Mononuclear cell (primary cell): ENCODE data around the gene MAPK1. TPM values are rescaled to one million over a fixed set of nuclear protein-coding genes. Genes with fewer than 3 reads are reported as not detected.
"Not testable (repeated sequence)": the region's sequence is repeated elsewhere in the genome, so short reads cannot be mapped to it uniquely, and the experiment has no call there.

Experiments used
- H3K27me3 ChIP-seq: 2 replicates; pipeline ENCODE4 v1.6.0; 2011; ENCODE audit warnings: low read length, control low read depth; ENCODE audit not compliant: insufficient read depth
- H3K4me1 ChIP-seq: 2 replicates; pipeline ENCODE4 v1.5.1; 2011; ENCODE audit warnings: mild to moderate bottlenecking, low read length, control low read depth; ENCODE audit not compliant: insufficient read depth
- H3K4me3 ChIP-seq: 2 replicates; pipeline ENCODE4 v1.5.1; 2011; ENCODE audit warnings: mild to moderate bottlenecking, low read length, moderate library complexity
- H3K9me3 ChIP-seq: 2 replicates; pipeline ENCODE4 v1.5.1; 2011; ENCODE audit warnings: low read depth, mild to moderate bottlenecking, control low read depth, low read length
- total RNA-seq: library from RNA; depleted of rRNA; stranded (reverse); fragments of >200 nt; gene quantifications from one replicate; pipeline ENCODE4 v1.2.3, GENCODE V29; 2012

Gene MAPK1
- total RNA-seq, 1 donor = 30.0 TPM

DNA sequence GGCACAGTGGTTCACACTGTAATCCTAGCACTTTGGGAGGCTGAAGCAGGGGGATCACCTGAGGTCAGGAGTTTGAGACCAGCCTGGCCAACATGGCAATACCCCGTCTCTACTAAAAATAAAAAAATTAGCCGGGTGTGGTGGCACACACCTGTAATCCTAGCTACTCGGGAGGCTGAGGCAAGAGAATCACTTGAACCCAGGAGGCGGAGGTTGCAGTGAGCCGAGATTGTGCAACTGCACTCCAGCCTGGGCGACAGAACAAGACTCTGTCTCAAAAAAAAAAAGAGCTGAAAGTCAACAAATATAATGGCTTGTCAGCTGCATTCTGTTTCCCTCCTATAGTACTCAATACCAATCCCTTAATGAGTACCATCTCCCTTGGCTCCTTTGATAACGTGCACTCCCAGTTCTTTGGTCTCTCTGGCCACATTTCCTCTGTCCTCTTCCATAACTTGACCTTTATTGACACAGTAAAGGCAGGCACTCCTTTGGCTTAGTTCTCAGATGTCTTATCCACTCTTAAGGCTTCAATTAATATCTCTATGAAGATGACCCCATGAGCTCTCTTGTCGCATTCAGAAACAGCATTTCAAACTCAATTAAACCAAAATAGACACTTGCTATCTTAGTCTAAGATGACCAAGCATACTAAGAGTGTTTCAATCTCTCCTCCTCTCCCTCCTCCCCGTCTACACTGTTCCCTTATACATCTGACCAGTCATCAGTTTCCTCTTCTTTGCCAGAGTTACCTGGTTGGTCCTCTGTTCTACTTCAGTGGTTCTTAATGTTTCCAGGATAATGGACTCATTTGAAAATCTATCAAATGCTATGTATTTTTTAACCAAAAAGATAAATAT, 4.8 kb downstream of the MAPK1 start:
- Histone ChIP-seq H3K9me3 (no peaks in the 10 kb centered on the region), H3K4me1 (peaks cover 86% of the 10 kb centered on the region), H3K4me3 (no peak overlapping the region)

DNA sequence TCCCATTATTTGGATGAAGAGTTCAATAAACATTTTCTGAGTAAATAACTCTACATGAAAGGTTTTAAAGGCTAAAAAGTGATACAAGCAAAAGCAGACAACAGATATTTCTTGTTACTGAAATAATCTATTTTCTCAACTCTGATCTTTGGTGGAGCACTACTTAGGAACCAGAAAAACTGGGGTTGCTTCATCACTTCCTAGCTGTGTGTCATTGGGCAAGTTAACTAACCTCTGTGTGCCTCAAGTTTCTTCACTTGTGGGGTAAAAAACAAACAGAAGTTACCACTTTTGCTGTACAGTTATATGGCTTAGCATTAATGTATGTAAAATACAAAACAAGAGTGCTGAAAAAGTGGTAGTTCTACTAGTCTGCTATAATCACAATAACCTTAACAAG, 5.6 kb downstream of the MAPK1 start:
- H3K4me3 ChIP-seq = no peak overlapping the region
- no peaks in the 10 kb centered on the region for H3K9me3 ChIP-seq
- no peaks in the 10 kb centered on the region for H3K27me3 ChIP-seq
- peaks cover 94% of the 10 kb centered on the region for H3K4me1 ChIP-seq

More for the DNA sequence above, 4.8 kb downstream of the MAPK1 start:
- no peaks in the 10 kb centered on the region for H3K27me3 ChIP-seq

DNA sequence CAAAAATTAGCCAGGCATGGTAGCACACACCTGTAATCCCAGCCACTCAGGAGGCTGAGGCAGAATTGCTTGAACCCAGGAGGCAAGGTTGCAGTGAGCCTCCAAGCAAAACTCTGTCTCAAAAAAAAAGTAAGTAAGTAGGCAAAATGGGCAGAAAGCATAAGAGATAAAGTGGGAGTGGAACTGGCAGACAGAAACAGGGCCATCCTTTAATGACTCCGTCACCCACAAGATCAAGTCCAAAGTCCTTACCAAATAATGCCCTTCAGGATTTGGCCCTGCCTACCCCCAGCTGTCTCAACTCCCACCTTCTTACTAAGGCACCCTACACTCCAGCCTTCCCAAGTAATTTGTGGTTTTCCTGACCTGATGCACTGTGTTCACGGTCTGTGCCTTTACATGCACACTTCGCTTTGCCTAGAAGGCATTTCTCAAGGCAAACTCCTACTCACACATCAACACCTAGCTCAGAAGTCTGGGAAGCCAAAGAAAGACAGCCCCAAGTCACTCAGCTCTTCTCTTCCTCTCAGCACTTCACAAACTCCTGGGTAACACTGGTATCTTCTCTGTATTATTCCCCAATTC, 6.1 kb downstream of the MAPK1 start:
- Histone ChIP-seq H3K4me1 (peaks cover 98% of the 10 kb centered on the region), H3K9me3 (no peaks in the 10 kb centered on the region), H3K4me3 (no peak overlapping the region), H3K27me3 (no peaks in the 10 kb centered on the region)

DNA sequence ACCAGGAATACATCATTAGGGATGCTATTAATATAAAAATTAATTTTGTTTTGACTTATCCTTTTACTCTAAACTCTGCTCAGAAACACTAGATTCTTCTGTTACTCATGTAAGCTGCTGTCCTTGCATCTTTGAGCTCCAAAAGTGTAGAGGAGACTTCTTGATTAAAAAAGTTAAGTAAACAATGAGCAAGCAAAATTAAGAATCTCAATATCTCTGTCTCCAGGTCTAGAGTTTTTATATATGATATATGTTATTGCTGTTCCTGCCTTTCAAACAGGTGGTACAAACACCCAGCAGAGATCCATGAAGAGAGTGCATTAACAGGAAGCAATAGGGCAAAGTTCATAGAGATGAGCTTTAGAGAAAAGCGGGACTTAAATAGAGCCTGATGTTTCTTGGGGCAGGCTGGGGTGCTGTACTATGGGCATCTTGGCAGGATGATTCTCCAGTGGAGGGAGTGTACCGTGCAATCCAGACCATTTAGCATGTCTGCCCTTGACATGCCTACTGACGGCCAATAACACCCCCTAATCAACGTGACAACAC, 6.9 kb downstream of the MAPK1 start:
- H3K4me1 ChIP-seq = peaks cover 98% of the 10 kb centered on the region
- H3K27me3 ChIP-seq = no peaks in the 10 kb centered on the region
- H3K4me3 ChIP-seq = no peak overlapping the region
- no peaks in the 10 kb centered on the region for H3K9me3 ChIP-seq

DNA sequence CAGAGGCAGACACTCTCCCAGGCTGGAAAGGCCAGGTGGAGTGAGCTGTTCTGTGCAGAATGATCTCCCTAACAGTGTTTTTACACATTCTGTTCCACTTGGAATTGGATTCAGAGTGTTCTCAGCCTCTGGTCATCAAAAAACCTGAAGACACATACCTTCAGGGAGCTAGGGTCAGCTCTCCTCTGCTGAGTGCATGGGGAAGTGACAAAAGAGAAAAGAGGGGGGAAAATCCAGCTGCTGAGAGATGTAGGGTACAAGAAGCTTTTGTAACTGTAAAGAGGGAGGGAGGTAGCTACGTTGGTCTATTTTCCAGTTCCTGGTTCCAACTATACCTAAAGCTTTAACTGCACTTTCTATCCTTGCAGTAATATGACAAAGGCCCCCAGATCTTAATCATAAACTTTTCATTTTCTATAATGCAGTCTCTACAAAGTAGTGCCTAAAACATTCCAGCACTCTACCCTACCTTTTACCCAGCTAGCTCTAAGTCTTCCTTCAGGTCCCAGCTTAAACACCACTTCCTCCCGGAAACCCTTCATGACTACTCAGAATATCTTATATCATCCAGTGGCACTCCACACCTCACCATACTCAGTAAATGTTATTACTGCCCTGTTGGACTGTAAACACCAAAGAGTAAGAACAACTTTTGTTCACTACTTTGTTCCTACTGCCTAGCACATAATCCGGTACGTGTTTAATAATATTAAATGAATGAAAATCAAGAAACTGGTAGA, 9.2 kb downstream of the MAPK1 start:
- H3K4me3 ChIP-seq = no peak overlapping the region
- H3K4me1 ChIP-seq = peaks cover 77% of the 10 kb centered on the region
- no peaks in the 10 kb centered on the region for H3K9me3 ChIP-seq
- H3K27me3 ChIP-seq = no peaks in the 10 kb centered on the region

DNA sequence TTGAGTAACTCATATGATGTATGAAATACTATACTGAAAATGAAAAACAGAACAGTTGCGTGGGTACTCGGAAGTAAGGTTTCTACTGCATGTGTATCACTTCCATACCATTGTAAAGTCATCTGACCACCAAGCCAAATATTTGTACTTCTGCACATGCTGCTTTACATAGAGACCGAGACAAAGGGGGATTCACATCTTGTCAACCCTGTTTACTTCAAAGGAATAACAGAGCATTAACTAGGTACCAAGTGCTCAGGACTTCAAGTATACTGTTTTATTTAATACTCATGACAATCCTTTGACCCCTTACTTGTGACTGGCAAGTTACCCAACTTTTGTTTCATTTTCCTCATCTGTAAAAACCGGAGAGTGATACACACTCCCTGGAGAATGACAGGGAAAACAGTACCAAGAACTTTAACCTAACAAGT, 9.9 kb downstream of the MAPK1 start:
- Histone ChIP-seq H3K9me3 (no peaks in the 10 kb centered on the region), H3K4me3 (no peak overlapping the region), H3K4me1 (peaks cover 70% of the 10 kb centered on the region), H3K27me3 (no peaks in the 10 kb centered on the region)

DNA sequence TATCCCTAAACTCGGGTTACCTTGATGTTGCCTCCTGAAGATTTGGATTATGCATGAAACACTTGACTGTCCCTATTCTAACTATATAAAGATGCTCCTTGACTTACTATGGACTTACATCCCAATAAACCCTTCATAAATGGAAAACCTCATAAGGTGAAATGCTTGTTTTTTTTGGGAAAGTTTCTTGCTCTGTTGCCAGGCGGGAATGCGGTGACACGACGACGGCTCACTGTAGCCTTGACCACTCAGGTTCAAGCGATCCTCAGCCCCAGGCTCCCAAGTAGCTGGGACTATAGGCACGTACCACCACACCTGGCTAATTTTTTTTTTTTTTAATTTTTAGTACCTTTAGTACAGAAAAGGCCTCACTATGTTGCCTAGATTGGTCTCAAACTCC, 10.6 kb downstream of the MAPK1 start:
- Histone ChIP-seq H3K9me3 (no peaks in the 10 kb centered on the region), H3K27me3 (no peaks in the 10 kb centered on the region), H3K4me1 (peaks cover 64% of the 10 kb centered on the region), H3K4me3 (no peak overlapping the region)

DNA sequence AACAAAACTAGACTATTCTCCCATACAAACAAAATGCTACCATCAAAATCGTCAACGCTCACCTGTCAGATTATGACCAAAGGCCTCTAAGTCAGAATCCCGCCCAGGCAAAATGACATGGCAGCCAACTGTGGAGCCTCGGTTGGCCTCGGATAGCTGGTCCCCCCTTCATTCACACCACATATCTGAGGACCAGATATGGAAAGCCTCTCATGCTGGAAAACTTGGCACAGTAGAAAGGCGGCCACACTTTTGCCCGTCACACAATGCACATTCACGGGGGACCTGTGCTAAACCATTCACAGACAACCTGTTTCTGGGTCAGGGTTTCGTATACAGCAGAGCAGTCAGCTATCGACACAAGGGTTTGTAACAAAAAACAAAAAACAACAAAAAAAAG, 11.2 kb downstream of the MAPK1 start:
- Histone ChIP-seq H3K4me1 (peaks cover 57% of the 10 kb centered on the region), H3K4me3 (no peak overlapping the region), H3K27me3 (no peaks in the 10 kb centered on the region), H3K9me3 (no peaks in the 10 kb centered on the region)

DNA sequence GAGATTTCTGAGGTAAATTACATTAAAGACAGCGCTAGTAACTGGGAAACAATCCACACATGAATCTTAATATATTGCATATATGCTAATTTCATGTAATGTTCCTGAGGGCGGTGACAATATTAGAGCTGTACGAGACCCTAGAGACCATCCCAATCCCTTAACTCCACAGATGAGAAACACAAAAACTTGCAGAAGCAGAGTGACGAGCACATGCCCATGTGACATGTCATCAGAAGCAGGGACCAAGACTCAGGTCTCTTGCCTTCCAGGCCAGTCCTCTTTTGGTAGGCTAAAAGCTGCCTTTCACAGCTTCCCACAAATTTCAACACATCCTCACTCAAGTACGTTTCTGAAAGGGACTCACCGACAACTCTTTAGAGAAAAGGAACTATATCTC, 11.8 kb downstream of the MAPK1 start:
- Histone ChIP-seq H3K27me3 (no peaks in the 10 kb centered on the region), H3K4me1 (peaks cover 55% of the 10 kb centered on the region), H3K4me3 (no peak overlapping the region), H3K9me3 (no peaks in the 10 kb centered on the region)

DNA sequence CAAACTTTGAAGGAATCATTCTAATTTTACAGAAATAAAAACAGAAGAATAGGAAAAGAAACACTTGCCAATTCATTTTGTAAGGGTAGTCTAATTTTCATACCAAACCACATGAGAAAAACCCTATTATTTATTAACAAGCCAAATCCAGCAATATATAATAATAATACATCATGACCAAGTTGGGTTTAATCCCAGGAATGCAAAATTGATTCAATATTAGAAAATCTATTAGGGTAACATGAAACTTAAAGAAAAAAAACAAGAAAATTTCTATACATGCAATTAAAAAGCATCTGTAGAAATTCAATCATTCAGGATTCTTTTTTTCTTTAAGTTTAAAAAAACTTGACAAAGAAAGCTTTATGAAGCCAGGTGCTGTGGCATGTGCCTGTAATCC, 16.8 kb downstream of the MAPK1 start:
- Histone ChIP-seq H3K9me3 (no peaks in the 10 kb centered on the region), H3K4me3 (no peak overlapping the region), H3K4me1 (peaks cover 19% of the 10 kb centered on the region), H3K27me3 (no peaks in the 10 kb centered on the region)

DNA sequence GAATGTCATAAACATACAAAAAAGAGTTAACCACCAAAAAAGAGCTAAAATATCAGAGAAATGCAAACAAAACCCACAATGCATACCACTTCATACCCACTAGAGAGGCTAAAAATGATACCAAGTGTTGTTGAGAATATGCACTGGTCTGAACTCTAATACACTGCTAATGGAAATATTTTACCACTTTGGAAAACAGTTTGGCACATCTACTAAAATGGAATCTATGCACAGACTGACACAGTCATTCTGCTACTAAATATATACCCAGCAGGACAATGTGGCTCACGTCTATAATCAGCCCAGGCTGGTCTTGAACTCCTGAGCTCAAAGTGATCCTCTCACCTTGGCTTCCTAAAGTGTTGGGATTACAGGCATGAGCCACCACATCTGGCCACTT, 18.0 kb downstream of the MAPK1 start:
- no peaks in the 10 kb centered on the region for H3K27me3 ChIP-seq
- H3K4me3 ChIP-seq = no peak overlapping the region
- H3K9me3 ChIP-seq = no peaks in the 10 kb centered on the region
- peaks cover 22% of the 10 kb centered on the region for H3K4me1 ChIP-seq

DNA sequence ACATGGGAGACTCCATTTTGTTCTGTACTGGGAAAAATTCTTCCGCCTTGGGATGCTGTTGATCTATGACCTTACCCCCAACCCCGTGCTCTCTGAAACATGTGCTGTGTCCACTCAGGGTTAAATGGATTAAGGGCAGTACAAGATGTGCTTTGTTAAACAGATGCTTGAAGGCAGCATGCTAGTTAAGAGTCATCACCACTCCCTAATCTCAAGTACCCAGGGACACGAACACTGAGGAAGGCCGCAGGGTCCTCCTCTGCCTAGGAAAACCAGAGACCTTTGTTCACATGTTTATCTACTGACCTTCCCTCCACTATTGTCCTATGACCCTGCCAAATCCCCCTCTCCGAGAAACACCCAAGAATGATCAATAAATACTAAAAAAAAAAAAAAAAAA, 19.4 kb downstream of the MAPK1 start:
- not testable (repeated sequence) for H3K27me3 ChIP-seq, H3K9me3 ChIP-seq, H3K4me3 ChIP-seq
- H3K4me1 ChIP-seq = peaks cover 31% of the 10 kb centered on the region

DNA sequence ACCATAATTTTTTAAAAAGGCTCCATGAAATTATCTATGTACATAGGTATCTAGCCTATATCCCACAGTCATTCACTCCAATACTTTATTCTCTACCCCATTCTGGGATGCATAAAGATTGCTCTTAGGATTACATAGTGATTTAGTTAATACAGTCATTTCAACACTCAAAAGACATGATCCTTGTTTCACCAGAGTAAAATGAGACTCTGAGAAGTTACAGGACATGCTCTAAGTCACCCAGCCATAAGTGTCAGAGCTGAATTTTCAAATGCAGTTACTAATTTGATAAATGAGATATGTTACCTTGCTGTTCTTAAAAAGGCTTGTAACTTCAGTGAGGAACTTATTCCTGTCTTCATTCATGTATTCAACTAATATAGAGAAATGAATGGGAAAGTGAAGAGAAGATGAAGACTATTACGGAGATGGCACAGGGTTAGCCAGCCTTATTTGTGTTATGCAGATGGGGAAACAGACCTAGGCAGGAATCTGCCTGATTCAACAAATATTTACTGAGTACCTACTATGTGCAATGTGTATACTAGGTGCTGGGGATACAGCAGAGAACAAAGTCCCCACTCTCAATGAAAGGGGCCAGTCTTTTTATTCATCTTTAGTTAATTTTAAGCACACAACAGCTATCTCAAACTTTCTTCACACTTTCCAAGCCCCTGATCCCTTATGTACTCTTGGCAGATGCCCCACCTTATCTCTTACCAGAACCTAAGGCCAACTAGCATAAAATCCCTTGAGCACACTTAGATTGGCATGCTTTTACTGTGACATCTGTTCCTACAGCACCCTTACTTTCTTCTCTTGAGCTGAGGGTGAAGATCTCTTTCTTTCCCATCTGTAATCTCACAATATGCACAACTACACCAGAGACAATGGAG, 21.6 kb downstream of the MAPK1 start:
- H3K9me3 ChIP-seq = no peaks in the 10 kb centered on the region
- peaks cover 31% of the 10 kb centered on the region for H3K4me1 ChIP-seq
- H3K4me3 ChIP-seq = no peak overlapping the region
- no peaks in the 10 kb centered on the region for H3K27me3 ChIP-seq

DNA sequence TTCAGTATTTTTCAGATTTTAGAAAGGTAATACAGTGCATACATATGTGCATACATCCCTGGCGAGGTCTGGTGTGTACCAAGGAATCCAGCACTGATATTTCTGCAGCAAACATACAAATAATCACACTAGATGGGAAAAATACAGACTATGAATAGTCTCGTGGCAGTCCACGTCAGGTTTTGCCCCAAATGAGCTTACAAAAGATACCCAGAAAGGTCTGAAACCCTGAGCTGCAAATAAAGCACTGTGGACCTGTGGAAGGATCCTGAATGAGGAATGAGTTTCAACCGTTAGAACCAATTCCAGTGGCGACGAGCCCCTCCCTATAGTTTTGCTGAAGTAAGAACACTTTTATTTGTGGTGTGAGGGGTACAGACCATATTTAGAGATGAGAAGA, 24.5 kb downstream of the MAPK1 start:
- Histone ChIP-seq H3K4me1 (peaks cover 28% of the 10 kb centered on the region), H3K27me3 (no peaks in the 10 kb centered on the region), H3K9me3 (no peaks in the 10 kb centered on the region), H3K4me3 (no peak overlapping the region)
